ENCODE measurements around the gene SLC6A20. TPM values are rescaled to one million over a fixed set of nuclear protein-coding genes. Genes with fewer than 3 reads are reported as not detected.

The SLC6A20 gene
- polyA plus RNA-seq, 1 experiment, result not detected

DNA sequence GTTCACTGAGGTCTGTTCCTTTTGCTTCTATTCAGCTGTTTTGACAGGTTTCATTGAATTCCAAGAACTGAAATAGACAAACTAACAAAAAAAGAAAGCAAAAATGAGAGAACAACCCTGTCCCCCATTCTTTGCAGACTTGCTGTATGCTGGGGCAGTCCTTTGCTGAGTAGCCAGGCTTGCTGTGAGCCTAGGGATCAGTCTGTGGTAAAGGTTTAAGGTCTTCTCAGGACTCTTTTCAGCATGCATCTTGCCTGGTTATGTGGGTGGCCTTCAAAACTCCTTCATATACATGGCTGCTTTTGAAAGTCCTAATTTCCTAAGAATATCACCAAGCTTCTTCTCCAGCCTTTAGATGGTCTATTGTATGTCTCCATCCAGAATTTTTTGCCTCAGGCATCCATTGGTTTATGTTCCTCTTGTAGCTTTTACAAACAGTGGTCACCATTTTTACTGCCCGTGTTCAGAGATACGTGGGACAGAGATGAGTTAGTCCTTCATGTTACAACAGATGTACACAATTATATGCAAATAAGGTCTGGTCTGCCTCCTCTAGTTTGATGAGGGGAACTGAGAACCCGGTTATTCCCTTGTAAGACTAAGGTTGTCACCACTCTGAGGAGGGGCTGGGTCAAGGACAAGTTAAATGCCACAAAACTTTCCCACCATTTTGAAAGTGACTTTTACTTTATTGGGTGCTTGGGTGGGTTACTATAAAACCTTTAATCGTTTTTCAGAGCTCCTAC is 65.8 kb downstream of the SLC6A20 start:
- CTCF ChIA-PET, result no interaction called here
- no peaks in the 10 kb centered on the region for H3K27me3 ChIP-seq (ENCODE audit: control insufficient read depth, insufficient read depth, low read length)
- POLR2A ChIA-PET, result no interaction called here
- peaks cover 8% of the 10 kb centered on the region for H3K36me3 ChIP-seq (ENCODE audit: control insufficient read depth, insufficient read depth, low read length)
- no peak for DNase-seq (ENCODE audit: low read depth)
- TF ChIP-seq, protein P1, sequence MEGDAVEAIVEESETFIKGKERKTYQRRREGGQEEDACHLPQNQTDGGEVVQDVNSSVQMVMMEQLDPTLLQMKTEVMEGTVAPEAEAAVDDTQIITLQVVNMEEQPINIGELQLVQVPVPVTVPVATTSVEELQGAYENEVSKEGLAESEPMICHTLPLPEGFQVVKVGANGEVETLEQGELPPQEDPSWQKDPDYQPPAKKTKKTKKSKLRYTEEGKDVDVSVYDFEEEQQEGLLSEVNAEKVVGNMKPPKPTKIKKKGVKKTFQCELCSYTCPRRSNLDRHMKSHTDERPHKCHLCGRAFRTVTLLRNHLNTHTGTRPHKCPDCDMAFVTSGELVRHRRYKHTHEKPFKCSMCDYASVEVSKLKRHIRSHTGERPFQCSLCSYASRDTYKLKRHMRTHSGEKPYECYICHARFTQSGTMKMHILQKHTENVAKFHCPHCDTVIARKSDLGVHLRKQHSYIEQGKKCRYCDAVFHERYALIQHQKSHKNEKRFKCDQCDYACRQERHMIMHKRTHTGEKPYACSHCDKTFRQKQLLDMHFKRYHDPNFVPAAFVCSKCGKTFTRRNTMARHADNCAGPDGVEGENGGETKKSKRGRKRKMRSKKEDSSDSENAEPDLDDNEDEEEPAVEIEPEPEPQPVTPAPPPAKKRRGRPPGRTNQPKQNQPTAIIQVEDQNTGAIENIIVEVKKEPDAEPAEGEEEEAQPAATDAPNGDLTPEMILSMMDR (IDR thresholded peaks at IDR 0.05; ENCODE audit: insufficient read depth, low read depth, low read length), result no peak
- no peak overlapping the region for H3K4me3 ChIP-seq (ENCODE audit: low read depth, low read length)

DNA sequence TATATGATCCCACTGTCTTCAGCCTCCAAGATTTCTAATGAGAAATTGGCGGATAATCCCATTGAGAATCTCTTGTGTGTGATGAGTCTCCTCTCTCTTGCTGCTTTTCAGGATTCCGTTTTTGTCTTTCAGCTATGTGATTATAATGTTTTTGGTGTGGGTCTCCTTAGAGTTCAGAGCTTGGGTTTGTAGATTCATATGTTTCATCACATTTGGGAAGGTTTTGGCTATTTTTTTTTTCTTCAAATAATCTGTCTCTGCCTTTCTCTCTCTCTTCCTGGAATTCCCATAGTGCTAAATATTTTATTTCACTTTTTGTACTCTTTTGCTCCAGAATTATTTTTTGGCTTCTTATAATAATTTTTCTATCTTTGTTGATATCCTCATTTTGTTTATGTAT is 66.7 kb downstream of the SLC6A20 start:
- Histone ChIP-seq H3K36me3 (ENCODE audit: control insufficient read depth, insufficient read depth, low read length) (peaks cover 7% of the 10 kb centered on the region), H3K27me3 (ENCODE audit: control insufficient read depth, insufficient read depth, low read length) (no peaks in the 10 kb centered on the region), H3K4me3 (ENCODE audit: low read depth, low read length) (no peak overlapping the region)
- TF ChIP-seq, protein P1 (IDR thresholded peaks at IDR 0.05; ENCODE audit: insufficient read depth, low read depth, low read length), result no peak
- POLR2A ChIA-PET, result no interaction called here
- DNase-seq (ENCODE audit: low read depth), result no peak
- CTCF ChIA-PET, result interaction anchor here (1.0 kb wide), 1 partner anchor 218 kb away, joined by 4 read pairs; no protein-coding TSS in a partner anchor

DNA sequence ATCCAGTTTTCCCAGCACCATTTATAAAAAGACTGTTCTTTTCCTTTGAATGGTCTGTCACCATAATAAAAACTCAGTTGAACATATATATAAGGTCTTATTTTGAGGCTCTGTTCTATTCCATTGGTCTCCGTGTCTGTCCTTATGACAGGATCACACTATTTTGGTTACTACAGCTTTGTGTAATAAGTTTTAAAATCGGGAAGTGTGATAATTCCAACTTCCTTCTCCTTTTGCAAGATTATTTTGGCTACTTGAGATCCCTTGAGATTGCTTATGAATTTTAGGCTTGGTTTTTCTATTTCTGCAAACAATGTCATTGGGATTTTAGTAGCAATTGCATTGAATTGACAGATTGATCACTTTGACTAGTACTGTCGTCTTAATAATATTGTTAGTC is 71.4 kb downstream of the SLC6A20 start:
- ChIA-PET POLR2A (no interaction called here), CTCF (interaction anchor here (1.3 kb wide), 1 partner anchor 14 kb away, joined by 3 read pairs; no protein-coding TSS in a partner anchor)
- TF ChIP-seq, protein P1 (IDR thresholded peaks at IDR 0.05; ENCODE audit: insufficient read depth, low read depth, low read length), result no peak
- Histone ChIP-seq H3K36me3 (ENCODE audit: control insufficient read depth, insufficient read depth, low read length) (0 out of 2 replicates have a peak, but pooled peaks cover 1% of the 10 kb centered on the region), H3K4me3 (ENCODE audit: low read depth, low read length) (no peak overlapping the region), H3K27me3 (ENCODE audit: control insufficient read depth, insufficient read depth, low read length) (no peaks in the 10 kb centered on the region)
- DNase-seq (ENCODE audit: low read depth), result no peak

DNA sequence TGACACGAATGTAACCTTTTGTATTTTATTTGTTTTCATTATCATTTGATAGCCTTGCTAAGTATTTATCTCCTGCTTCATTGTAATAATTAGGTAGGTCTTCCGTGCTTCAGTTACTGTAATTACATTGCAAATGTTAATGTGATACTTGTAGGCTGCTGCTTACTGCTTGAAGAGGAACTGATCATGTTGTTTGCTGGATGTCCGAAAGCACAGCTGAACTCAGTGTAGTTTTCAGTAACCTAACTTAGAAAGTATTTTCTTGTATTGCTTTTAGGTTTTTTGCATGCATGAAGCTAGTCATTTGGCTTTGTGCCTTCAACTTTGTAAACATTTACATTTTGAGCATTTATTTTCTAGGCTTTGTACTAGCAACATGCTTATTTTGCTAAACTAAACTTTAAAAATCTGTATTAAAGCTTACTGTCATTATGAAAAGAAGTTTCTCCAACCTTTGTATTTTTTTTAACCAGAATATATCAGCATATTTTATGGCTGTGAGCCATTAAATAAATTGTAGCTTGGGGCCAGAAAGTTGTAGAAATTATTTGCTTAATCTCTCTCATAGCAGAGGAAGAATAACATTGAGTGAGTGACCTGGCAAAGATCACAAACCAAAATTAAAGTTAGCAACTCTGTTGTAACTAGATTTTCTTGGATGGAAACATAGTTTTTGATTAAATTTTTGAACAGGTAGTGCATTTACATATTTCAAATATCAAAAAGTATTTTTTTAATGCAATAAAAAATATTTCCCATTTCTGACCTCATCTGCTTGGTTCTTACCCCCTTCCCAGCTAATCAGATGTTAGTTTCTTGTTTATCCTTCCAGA is 76.5 kb downstream of the SLC6A20 start:
- ChIA-PET POLR2A (no interaction called here), CTCF (no interaction called here)
- peaks cover 1% of the 10 kb centered on the region; the same call in 1 of the 2 replicates for H3K36me3 ChIP-seq (ENCODE audit: control insufficient read depth, insufficient read depth, low read length)
- H3K4me3 ChIP-seq (ENCODE audit: low read depth, low read length), result no peak overlapping the region
- no peaks in the 10 kb centered on the region for H3K27me3 ChIP-seq (ENCODE audit: control insufficient read depth, insufficient read depth, low read length)
- no peak for DNase-seq (ENCODE audit: low read depth)
- TF ChIP-seq, protein P1 (IDR thresholded peaks at IDR 0.05; ENCODE audit: insufficient read depth, low read depth, low read length), result no peak

DNA sequence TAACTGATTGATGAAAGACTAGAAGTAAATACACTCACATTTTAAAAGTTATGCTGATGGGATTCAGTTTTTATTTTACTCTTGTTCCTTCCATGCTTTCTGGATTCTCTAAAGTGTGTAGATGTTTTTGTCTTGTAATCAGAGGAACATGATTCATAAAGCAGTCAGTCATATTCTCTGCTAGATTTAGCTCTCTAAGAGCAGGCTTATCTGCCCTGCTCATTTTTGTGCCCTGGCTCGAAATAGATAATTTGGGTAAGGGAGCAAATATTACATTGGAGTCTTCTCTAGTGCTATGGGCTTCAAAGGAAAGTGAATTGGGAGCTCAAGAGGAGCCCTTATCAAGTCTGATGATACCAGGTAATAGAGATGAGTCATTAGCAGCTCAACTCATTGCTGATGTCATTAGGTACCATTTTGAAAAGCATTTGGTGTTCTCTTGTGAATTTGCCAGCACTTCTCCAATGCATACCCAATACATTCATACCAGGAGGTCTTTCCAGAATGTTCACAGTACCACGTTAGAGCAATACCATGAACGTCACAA is 79.5 kb downstream of the SLC6A20 start:
- no peak overlapping the region for H3K4me3 ChIP-seq (ENCODE audit: low read depth, low read length)
- no peak for DNase-seq (ENCODE audit: low read depth)
- no peaks in the 10 kb centered on the region; the same call in 1 of the 2 replicates for H3K36me3 ChIP-seq (ENCODE audit: control insufficient read depth, insufficient read depth, low read length)
- H3K27me3 ChIP-seq (ENCODE audit: control insufficient read depth, insufficient read depth, low read length), result no peaks in the 10 kb centered on the region
- TF ChIP-seq, protein P1 (IDR thresholded peaks at IDR 0.05; ENCODE audit: insufficient read depth, low read depth, low read length), result no peak
- ChIA-PET POLR2A (no interaction called here), CTCF (interaction anchor here (1.1 to 2.0 kb wide), 2 partner anchors 57 to 80 kb away, joined by 4 to 5 read pairs; no protein-coding TSS in a partner anchor)
